ENCODE data around the gene STAC3. TPM values are rescaled to one million over a fixed set of nuclear protein-coding genes. Genes with fewer than 3 reads are reported as not detected.

STAC3 gene
- total and polyA plus RNA-seq, 8 donors, result 2.9 to 5.1 (median 3.4) TPM

DNA sequence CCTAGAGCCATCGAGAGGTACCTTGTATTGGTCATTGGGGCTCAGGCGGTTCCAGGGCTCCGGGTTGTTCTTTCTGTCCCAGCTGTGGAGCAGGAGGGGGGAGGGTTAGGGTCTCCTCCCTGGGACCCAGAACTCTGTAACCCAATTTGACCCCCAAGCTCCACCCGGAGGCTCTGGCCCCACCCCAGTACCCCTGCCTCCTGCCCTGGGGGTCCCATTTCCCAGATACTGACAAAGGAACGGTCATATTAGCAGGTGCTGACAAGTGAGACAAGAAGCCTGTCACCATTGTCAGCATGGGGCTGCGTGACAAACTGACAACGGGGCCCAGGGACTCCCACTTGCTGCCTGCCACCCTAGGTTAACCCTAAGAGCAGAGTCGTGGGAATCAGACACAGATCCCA lies 15.3 kb downstream of the STAC3 start:
- H3K36me3 ChIP-seq, result peaks cover 0 to 43% of the 10 kb centered on the region in 2 donors
- no peak overlapping the region for H3K4me3 ChIP-seq
- H3K4me1 ChIP-seq, result peaks cover 24 to 65% of the 10 kb centered on the region in 2 donors
- DNase-seq (peak in 1 of 4 donors; percentile 20), ATAC-seq (no peak)
- peaks cover 26 to 58% of the 10 kb centered on the region in 2 donors for H3K27me3 ChIP-seq
- no peak overlapping the region for H3K27ac ChIP-seq
- intact Hi-C loops (cut with DNase I), result no loop called here
- TF ChIP-seq, protein P1, sequence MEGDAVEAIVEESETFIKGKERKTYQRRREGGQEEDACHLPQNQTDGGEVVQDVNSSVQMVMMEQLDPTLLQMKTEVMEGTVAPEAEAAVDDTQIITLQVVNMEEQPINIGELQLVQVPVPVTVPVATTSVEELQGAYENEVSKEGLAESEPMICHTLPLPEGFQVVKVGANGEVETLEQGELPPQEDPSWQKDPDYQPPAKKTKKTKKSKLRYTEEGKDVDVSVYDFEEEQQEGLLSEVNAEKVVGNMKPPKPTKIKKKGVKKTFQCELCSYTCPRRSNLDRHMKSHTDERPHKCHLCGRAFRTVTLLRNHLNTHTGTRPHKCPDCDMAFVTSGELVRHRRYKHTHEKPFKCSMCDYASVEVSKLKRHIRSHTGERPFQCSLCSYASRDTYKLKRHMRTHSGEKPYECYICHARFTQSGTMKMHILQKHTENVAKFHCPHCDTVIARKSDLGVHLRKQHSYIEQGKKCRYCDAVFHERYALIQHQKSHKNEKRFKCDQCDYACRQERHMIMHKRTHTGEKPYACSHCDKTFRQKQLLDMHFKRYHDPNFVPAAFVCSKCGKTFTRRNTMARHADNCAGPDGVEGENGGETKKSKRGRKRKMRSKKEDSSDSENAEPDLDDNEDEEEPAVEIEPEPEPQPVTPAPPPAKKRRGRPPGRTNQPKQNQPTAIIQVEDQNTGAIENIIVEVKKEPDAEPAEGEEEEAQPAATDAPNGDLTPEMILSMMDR (IDR thresholded peaks at IDR 0.05), result no peak
- H3K9me3 ChIP-seq, result no peaks in the 10 kb centered on the region

DNA sequence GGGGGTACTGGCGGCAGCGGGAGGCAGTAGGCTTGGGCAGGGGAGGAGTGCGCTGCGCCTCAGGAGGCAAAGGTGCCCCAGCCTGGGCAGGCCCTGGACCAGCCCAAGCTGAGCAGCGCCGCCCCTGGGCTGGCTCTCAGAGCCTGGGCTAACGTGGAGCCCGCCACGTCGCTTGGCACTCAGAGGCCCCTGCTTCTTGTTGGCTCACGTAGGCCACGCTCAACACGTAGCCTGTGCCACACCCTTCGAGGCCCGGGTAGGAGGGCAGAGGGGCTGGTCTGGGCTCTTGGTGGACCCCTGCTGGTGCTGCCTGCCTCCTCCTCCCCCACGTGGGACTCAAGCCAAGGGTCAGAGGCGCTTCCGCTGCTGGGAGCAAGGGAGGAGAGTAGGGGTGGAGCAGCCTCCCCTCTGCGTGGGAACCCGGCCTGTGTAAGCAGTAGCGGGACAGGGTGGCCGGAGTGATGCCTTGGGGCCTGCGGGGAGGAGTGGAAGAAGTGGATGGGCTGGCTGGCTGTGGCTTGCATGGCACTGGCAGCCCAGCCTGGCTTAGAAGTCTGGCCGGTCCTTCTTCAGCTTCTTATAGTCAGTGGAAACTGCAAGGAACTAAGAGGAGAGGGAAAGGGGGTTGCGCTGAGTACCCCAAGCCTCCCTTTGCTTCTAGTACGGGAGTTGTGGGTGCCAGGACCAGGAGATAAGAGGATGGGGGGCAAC lies 15.8 kb downstream of the STAC3 start:
- Histone ChIP-seq H3K36me3 (peaks cover 0 to 43% of the 10 kb centered on the region in 2 donors), H3K4me1 (peaks cover 20 to 65% of the 10 kb centered on the region in 2 donors), H3K27me3 (peaks cover 21 to 53% of the 10 kb centered on the region in 2 donors), H3K4me3 (no peak overlapping the region), H3K9me3 (no peaks in the 10 kb centered on the region), H3K27ac (no peak overlapping the region)
- intact Hi-C loops (cut with DNase I), result no loop called here
- DNase-seq (peak in 2 of 4 donors; percentile 72 to 76), ATAC-seq (no peak)
- TF ChIP-seq, protein P1 (IDR thresholded peaks at IDR 0.05), result no peak

DNA sequence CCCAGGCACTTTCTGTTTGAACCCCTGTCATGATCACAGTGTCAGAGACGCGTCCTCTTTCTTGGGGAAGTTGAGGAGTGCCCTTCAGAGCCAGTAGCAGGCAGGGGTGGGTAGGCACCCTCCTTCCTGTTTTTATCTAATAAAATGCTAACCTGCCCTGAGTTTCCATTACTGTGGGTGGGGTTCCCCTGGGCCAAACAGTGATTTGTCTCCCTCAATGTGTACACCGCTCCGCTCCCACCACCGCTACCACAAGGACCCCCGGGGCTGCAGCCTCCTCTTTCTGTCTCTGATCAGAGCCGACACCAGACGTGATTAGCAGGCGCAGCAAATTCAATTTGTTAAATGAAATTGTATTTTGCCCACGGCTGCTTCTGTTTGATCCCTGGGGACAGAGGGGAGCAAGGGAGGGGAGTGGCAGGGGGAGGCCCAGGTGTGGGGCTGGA lies 16.4 kb downstream of the STAC3 start:
- intact Hi-C loops (cut with DNase I), result no loop called here
- DNase-seq (no peak), ATAC-seq (no peak)
- no peak overlapping the region for H3K4me3 ChIP-seq
- TF ChIP-seq, protein P1 (IDR thresholded peaks at IDR 0.05), result no peak
- H3K27me3 ChIP-seq, result peaks cover 17 to 47% of the 10 kb centered on the region in 2 donors
- peaks cover 16 to 65% of the 10 kb centered on the region in 2 donors for H3K4me1 ChIP-seq
- no peak overlapping the region for H3K27ac ChIP-seq
- peaks cover 0 to 43% of the 10 kb centered on the region in 2 donors for H3K36me3 ChIP-seq
- H3K9me3 ChIP-seq, result no peaks in the 10 kb centered on the region

DNA sequence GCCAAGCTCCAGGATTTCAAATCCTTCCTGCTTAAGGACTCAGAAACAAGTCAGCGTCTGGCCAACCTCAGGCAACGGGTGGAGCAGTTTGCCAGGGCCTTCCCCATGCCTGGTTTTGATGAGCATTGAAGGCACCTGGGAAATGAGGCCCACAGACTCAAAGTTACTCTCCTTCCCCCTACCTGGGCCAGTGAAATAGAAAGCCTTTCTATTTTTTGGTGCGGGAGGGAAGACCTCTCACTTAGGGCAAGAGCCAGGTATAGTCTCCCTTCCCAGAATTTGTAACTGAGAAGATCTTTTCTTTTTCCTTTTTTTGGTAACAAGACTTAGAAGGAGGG lies 16.8 kb downstream of the STAC3 start:
- Histone ChIP-seq H3K27ac (no peak overlapping the region), H3K9me3 (no peaks in the 10 kb centered on the region), H3K4me1 (peaks cover 12 to 64% of the 10 kb centered on the region in 2 donors), H3K4me3 (no peak overlapping the region), H3K36me3 (peaks cover 0 to 43% of the 10 kb centered on the region in 2 donors), H3K27me3 (peaks cover 17 to 43% of the 10 kb centered on the region in 2 donors)
- no peak for ATAC-seq
- peak in 1 of 4 donors; percentile 7 for DNase-seq
- intact Hi-C loops (cut with DNase I), result no loop called here
- TF ChIP-seq, protein P1 (IDR thresholded peaks at IDR 0.05), result no peak

DNA sequence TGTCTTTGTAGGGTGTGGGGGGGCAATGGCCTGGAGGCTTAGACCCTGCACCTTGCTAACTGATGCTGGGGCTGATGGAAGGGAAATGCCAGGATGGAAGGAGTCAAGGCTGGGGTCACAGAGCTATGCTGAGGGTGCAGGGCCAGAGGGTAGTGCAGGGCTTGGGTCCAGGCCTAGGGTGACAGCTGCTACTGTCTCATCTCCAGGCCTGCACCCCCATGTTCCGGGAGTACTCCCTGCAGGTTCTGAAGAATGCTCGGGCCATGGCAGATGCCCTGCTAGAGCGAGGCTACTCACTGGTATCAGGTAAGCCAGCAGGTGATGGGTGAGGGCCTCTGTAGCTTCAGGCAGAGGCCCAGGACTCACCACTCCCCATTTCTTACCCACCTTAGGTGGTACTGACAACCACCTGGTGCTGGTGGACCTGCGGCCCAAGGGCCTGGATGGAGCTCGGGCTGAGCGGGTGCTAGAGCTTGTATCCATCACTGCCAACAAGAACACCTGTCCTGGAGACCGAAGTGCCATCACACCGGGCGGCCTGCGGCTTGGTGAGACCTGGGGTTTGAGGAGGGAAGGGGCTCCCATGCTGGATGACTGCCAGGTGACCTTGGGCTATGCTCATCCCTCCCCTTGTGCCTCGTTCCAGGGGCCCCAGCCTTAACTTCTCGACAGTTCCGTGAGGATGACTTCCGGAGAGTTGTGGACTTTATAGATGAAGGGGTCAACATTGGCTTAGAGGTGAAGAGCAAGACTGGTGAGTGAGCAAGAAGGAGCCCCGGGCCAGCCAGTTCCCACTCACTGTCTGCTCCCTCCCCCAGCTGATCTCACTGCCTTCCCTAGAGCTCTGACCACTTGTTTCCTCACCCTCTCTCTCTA lies 17.4 kb downstream of the STAC3 start:
- no peak for ATAC-seq
- TF ChIP-seq, protein P1 (IDR thresholded peaks at IDR 0.05), result no peak
- Histone ChIP-seq H3K4me3 (no peak overlapping the region), H3K9me3 (no peaks in the 10 kb centered on the region), H3K36me3 (peaks cover 0 to 43% of the 10 kb centered on the region in 2 donors), H3K27ac (no peak overlapping the region), H3K27me3 (peaks cover 17 to 37% of the 10 kb centered on the region in 2 donors), H3K4me1 (peaks cover 8 to 64% of the 10 kb centered on the region in 2 donors)
- intact Hi-C loops (cut with DNase I), result no loop called here
- DNase-seq, result peak in 1 of 4 donors; percentile 64

Data from left lung (tissue), 10 donors.